ENCODE data around the gene LAMA3.

DNA sequence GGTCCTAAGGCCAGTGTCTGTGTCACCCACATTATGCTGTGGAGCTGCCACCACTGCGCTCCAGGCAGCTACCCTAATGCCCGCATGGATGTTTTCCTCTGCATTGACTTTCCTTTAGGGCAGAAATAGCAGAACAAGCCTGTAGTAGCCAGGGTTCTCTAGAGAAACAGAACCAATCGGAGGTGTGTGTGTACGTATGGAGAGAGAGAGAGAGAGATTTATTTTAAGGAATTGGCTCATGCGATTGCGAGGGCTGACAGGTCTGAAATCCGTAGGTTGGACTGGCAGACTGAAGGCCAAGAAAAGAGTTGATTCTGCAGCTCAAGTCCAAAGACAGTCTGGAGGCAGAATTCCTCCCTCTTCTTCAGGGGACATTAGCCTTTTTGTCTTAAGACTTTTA, 110.3 kb downstream of the LAMA3 start:
- TF ChIP-seq, protein P1, sequence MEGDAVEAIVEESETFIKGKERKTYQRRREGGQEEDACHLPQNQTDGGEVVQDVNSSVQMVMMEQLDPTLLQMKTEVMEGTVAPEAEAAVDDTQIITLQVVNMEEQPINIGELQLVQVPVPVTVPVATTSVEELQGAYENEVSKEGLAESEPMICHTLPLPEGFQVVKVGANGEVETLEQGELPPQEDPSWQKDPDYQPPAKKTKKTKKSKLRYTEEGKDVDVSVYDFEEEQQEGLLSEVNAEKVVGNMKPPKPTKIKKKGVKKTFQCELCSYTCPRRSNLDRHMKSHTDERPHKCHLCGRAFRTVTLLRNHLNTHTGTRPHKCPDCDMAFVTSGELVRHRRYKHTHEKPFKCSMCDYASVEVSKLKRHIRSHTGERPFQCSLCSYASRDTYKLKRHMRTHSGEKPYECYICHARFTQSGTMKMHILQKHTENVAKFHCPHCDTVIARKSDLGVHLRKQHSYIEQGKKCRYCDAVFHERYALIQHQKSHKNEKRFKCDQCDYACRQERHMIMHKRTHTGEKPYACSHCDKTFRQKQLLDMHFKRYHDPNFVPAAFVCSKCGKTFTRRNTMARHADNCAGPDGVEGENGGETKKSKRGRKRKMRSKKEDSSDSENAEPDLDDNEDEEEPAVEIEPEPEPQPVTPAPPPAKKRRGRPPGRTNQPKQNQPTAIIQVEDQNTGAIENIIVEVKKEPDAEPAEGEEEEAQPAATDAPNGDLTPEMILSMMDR (IDR thresholded peaks at IDR 0.05) = no peak
- TF ChIP-seq SIN3A (IDR thresholded peaks at IDR 0.05; ENCODE audit: borderline replicate concordance, insufficient read depth, low read depth, low read length) (no peak), POLR2AphosphoS5 (IDR thresholded peaks at IDR 0.05; ENCODE audit: low read depth, low read length) (no peak), TCF7L2 (IDR thresholded peaks at IDR 0.05; ENCODE audit: low read depth, low read length) (no peak)
- TF ChIP-seq, protein P2, sequence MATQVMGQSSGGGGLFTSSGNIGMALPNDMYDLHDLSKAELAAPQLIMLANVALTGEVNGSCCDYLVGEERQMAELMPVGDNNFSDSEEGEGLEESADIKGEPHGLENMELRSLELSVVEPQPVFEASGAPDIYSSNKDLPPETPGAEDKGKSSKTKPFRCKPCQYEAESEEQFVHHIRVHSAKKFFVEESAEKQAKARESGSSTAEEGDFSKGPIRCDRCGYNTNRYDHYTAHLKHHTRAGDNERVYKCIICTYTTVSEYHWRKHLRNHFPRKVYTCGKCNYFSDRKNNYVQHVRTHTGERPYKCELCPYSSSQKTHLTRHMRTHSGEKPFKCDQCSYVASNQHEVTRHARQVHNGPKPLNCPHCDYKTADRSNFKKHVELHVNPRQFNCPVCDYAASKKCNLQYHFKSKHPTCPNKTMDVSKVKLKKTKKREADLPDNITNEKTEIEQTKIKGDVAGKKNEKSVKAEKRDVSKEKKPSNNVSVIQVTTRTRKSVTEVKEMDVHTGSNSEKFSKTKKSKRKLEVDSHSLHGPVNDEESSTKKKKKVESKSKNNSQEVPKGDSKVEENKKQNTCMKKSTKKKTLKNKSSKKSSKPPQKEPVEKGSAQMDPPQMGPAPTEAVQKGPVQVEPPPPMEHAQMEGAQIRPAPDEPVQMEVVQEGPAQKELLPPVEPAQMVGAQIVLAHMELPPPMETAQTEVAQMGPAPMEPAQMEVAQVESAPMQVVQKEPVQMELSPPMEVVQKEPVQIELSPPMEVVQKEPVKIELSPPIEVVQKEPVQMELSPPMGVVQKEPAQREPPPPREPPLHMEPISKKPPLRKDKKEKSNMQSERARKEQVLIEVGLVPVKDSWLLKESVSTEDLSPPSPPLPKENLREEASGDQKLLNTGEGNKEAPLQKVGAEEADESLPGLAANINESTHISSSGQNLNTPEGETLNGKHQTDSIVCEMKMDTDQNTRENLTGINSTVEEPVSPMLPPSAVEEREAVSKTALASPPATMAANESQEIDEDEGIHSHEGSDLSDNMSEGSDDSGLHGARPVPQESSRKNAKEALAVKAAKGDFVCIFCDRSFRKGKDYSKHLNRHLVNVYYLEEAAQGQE (IDR thresholded peaks at IDR 0.05; ENCODE audit: insufficient read depth in 1 of 2, low read depth in 2 of 2, low read length in 1 of 2) = no peak

Data from Panc1 (cell line).